Head of caudate nucleus (tissue), 42 donors: Measurements from ENCODE around the gene DCAF6.

Source experiments
- DNase-seq, 42 donors: peaks; one replicate each; pipeline versions ENCODE4 v3.0.0 to v3.0.0-alpha.2; 2020 to 2021; ENCODE audit warnings: mixed read lengths in 7 of 42
- intact Hi-C: fragments of 100-400 bp; cut with DNase I; formaldehyde crosslinking; loops from one replicate; pipeline ENCODE4 v1.15.0; 2022

The DCAF6 gene

DNA sequence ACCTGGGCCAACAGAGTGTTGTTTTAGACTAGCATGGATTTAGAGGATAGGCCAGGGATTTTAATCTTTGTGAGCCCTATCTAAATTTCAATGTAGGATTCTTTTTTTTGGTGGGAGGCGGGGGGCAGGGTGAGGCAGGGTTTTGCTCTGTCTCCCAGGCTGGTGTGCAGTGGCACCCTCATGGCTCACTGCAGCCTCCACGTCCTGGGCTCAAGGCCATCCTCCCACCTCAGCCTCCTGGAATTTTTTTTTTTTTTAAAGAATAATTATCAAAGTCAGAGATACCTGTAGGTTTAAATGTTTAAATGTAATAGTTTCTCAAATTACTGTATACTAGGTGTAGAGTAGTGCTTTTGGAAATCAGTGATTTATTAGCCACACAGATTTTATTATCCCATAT lies 3.8 kb downstream of the DCAF6 start:
- DNase-seq: no peak
- intact Hi-C loops: no loop called here

DNA sequence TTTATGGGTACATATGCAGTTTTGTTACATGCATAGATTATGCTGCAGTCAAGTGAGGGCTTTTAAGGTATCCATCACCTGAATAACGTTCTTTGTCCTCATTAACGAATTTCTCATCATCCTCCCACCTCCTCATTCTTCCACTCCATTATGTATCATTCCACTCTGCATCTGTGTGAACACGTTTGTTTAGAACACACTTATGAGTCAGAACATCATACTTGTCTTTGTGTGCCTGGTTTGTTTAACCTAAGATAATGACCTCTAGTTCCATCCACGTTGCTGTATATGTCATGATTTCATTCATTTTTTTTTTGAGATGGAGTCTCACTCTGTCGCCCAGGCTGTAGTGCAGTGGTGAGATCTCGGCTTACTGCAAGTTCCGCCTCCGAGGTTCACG lies 7.1 kb downstream of the DCAF6 start:
- intact Hi-C loops: no loop called here
- DNase-seq: no peak

DNA sequence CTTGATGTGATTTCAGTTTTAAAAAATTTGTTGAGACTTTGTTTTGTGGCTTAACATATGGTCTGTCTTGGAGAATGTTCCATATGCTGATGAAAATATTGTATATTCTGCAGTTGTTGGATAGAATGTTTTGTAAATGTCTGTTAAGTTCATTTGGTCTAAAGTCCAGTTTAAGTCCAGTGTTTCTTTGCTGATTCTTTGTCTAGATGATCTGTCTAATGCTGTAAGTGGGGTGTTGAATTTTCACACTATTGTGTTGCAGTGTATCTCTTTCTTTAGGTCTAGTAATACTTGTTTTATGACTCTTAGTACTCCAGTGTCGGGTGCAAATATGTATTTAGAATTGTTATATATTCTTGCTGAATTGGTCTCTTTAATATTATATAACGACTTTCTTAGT lies 11.2 kb downstream of the DCAF6 start:
- intact Hi-C loops: no loop called here
- no peak for DNase-seq

DNA sequence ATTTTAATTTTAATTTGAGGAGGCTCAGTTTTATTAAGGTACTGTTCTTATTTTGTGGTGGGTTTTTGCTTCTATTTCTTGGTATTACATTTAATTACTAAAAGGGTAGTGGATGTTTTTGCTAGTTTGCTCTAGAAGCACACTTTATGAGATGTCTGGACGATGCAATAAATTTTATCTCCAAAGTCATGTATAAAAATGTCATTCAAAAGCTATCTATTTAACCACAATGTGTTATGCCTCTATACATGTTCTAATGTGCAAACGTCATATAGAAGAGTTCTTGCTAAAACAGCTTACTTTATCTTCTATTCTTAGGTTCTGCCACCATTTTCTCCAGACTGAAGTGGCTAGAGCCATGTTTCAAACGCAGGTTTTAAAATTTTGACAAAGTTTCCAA lies 13.3 kb downstream of the DCAF6 start:
- intact Hi-C loops: no loop called here
- DNase-seq: no peak

DNA sequence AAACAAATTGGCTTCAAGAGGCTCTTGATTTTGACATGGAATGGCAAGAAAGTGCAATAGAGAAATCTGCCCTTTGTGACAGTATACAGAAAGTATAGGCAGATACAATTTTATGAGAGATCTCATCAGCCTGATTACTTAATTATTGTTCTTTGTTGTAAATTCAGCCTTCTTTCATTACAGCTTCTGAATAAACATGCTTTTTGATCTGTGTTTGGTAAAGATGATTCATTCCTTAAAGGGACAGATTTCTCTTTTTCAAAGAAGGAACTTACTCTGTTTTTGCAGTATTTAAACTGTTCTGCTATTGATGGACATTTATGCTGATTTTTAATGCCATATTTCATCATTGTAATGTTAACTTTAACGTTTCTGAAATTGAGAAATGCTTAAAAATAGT lies 14.1 kb downstream of the DCAF6 start:
- DNase-seq: no peak
- intact Hi-C loops: no loop called here

DNA sequence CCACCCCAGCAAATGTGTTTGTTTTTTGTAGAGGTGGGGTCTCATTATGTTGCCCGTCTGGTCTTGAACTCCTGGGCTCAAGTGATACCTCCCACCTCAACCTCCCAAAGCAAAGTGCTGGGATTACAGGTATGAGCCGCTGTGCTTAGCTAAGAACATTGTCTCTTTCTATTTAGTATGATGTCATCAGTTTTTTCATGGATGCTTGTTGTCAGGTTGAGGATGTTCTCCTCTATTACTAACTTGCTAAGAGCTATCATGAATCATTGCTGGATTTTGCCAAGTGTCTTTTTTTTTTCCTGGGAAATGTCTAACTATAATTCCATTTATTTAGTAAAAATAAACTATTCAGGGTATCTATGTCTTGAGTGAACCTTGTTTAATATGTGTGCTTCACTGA lies 19.4 kb downstream of the DCAF6 start:
- intact Hi-C loops: no loop called here
- no peak for DNase-seq

DNA sequence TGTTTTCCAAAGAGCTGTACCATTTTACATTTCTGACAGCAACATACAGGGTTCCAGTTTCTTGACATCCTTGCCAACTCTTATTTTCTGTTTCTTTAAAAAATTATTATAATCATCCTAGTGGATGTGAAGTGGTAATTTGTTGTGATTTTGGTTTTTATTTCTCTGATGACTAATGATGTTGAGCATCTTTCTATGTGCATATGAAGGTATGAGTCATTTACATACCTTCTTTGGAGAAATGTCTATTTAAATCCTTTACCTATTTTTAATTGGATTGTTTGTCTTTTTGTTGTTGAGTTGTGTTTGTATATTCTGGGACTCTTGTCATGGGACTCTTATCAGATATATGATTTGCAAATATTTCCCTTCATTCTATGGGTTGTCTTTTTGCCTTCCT lies 21.2 kb downstream of the DCAF6 start:
- no peak for DNase-seq
- intact Hi-C loops: no loop called here

DNA sequence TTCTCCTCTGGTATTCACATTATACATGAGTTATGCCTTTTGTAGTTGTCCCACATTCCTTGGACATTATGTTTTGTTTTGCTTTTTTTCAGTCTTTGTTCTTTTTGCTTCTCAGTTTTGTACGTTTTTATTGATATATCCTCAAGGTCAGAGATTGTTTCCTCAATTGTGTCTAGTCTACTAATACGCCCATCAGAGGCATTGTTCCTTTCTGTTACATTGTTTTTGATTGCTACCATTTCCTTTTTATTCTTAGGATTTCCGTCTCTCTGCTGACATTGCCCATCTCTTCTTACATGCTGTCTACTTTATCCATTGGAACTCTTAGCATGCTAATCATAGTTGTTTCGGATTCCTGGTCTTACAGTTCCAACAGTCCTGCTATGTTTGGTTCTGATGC lies 28.2 kb downstream of the DCAF6 start:
- DNase-seq: no peak
- intact Hi-C loops: no loop called here

DNA sequence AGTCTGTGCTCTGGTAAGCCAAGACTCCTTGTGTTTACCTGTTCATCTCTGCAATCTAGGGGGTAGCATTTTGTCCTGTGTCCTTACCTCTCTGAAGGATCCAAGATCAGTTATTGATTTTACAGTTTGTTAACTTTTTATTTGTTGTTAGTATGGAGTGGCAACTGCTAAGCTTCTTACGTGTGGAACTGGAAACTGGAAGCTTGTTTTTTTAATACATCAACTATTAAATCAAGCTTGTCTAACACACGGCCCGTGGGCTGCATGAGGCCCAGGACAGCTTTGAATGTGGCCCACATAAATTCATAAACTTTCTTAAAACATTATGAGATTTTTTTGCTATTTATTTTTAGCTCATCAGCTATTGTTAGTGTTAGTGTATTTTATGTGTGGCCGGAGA lies 29.6 kb downstream of the DCAF6 start:
- intact Hi-C loops: no loop called here
- no peak for DNase-seq

DNA sequence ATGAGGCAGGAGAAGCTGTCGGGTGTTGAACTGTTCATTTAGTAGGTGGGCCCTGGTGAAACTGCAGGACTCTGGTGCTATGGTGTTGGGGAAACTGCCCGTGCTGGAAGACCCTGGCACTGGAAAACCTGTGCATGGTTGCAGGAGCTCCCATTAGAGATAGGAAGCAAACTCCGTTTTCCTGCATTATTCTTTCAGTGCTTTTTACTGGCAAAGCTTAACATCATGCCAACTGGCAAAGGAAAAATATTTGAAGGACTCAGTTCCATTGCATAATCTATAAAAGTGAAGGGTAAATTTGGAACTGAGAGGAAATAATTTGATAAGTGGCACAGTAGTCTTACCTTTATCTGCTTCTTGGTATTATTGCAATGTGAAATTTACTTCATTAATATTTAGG lies 32.1 kb downstream of the DCAF6 start:
- DNase-seq: no peak
- intact Hi-C loops: no loop called here

DNA sequence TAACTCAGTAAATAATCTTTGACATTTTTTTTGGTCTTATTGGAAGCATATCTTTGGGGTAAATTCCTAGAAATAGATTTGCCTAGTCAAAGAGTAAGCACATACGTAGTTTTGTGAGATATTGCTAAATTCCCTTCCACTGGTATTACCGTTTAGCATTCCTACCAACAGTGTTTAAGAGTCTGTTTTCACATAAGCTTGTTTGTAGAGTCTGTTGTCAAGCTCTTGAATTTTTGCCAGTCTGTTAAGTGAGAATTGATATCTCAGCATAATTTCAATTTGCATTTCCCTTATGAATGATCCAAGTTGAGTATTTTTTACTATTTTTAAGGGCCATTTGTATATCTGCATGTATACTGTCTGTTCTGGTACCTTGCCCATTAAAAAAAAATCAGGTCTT lies 37.3 kb downstream of the DCAF6 start:
- DNase-seq: no peak
- intact Hi-C loops: no loop called here

DNA sequence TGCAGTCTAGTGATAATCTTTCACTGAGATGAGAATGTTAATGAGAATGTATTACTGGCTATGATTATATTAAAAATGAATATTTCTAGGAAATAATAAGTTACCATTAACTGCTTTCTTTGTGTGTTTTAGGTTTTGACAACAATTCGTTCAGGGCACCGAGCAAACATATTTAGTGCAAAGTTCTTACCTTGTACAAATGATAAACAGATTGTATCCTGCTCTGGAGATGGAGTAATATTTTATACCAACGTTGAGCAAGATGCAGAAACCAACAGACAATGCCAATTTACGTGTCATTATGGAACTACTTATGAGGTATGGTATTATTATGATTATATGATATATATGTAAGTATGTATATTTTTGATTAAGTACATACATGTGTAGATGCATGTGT lies 38.2 kb downstream of the DCAF6 start:
- no peak for DNase-seq
- intact Hi-C loops: no loop called here

DNA sequence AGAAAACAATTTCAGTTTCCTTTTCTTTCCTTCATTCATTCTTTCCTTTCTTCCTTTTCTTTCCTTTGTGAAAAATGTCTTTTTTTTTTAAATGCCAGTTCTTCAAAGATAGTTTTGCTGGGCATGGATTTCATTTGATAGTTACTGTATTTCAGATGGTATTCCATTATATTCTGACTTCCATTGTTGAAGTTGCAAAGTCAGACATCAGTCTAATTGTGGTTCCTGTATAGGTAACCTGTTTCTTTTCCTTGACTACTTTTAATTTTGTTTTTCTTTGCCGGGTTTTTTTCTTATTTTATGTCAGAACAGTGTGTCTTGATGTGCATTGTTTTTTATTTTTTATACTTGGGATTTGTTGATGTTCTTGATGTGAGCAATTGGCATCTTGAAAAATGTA lies 40.8 kb downstream of the DCAF6 start:
- intact Hi-C loops: no loop called here
- DNase-seq: no peak

DNA sequence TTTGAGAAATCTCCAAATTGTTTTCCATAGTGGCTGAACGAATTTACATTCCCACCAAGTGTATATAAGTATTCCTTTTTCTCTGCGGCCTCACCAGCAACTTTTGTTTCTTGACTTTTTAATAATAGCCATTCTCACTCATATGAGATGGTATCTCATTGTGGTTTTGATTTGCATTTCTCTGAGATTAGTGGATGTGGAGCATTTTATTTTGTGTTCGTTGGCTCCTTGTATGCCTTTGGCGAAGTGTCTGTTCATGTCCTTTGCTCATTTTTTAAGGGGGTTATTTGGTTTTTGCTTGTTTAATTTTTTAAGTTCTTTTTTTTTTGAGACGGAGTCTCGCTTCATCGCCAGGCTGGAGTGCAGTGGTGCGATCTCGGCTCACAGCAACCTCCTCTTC lies 45.5 kb downstream of the DCAF6 start:
- intact Hi-C loops: no loop called here
- DNase-seq: no peak

DNA sequence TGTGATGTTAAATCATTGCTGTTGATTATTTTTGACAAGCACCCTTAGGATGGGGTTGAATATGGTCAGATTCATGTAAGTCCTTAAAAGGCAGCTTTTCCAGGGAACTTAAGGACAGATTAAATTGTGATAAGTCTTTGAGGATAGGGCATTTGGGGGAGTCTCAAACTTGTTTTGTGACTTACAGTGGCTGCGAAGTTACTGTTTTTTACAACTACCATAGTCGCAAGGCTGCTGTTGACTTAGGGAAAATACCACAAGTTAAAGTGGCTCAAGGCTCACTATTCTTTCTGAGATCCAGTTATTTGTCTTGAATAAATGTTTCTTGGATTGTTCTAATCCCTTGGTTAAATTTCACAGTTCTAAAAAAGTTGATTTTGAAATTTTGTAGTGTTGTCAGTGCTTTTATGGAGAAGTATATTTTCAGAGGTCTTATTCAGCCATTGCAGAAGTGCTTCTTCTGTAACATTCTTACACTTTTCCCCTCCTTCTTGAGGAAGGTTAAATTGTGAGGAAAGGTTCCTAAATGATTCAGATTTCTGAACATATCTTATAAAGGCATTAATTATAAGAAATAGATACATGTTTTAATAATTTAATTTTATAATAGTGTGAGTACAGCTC lies 47.4 kb downstream of the DCAF6 start:
- intact Hi-C loops: no loop called here

DNA sequence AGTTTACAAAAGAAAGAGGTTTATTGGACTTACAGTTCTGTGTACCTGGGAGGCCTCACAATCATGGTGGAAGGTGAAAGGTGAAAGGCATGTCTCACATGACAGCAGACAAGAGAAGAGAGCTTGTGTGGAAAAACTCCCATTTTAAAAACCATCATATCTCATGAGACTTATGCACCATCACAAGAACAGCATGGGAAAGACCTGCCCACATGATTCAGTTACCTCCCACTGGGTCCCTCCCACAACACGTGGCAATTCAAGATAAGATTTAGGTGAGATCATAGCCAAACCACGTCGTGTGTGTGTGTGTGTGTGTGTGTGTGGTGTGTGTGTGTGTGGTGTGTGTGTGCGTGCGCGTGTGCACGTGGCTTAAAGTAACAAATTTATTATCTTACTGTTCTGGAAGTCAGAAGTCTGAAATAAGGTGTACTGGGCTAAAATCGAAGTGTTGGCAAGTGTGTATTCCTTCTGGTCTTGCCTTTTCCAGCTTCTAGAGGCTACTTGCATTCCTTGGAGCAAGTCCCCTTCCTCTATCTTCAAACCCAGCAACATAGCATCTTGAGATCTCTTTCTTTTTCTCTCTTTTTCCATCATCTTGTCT lies 48.5 kb downstream of the DCAF6 start:
- DNase-seq: no peak

More for the DNA sequence above, 47.4 kb downstream of the DCAF6 start:
- DNase-seq: no peak

DNA sequence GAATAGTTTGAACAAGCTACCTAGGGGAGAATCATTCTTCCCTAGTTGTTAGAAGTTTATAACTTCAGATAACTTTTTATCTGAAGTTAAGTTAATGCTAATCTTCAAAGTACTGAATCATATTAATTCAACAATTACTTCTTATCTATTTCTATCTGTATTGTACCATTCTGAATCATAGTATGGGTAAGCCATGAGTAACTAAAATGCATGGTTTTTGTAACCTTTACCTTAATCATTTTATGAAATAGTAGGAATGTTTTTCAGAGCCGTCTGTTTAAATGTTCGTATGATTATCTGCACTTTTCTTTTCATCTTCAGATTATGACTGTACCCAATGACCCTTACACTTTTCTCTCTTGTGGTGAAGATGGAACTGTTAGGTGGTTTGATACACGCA lies 50.7 kb downstream of the DCAF6 start:
- intact Hi-C loops: no loop called here
- no peak for DNase-seq

More for the DNA sequence above, 48.5 kb downstream of the DCAF6 start:
- intact Hi-C loops: no loop called here

DNA sequence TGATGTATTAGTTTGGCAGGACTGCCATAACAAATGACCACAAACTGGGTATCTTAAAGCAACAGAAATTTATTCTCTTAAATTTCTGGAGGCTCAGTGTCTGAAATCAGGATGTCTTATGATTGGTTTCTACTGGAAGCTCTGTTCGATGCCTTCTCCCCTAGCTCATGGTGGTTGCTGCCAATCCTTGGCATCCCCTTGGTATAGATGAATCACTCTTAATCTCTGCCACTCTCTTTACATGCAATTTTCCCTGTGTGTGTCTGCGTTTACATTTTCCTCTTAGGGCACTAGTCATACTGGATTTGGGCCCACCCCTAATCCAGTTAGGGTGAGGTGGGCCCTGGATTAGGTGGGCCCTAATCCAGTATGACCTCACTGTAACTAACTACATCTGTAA lies 55.1 kb downstream of the DCAF6 start:
- DNase-seq: no peak
- intact Hi-C loops: no loop called here

DNA sequence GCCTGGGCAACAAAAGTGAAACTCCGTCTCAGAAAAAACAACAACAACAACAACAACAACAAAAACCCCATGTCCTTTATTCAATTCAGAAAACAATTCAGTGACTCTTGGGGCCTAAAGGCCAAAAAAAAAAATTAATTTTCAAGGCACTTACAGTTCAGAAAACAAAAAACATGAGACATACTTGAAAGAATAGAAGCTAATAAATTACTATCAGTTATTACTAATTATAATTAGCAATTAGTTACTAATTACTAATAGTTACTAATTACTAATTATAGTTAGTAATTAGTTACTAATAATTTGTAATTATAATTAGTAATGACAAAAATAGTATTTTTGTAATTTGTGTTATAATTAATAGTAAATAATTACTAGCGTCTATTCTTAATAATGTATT lies 57.2 kb downstream of the DCAF6 start:
- intact Hi-C loops: no loop called here
- DNase-seq: no peak

DNA sequence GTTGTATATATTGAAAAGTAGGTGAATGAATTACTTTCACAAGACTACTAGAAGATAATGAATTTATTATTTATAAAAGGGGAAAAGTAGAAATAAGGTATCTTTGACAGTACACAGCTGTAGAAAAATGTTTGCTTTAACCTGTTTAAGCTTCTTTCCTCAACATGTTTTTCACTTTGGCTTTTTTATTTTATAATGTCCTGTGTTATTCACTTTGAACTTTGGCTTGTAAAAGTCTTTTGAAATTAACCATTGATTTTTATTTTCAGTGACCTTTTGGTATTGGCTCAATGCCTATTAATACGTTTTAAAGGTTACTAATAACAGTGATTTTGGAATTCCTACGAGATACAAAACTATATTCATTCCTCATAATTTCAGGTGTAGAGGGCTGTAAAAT lies 58.1 kb downstream of the DCAF6 start:
- intact Hi-C loops: no loop called here

DNA sequence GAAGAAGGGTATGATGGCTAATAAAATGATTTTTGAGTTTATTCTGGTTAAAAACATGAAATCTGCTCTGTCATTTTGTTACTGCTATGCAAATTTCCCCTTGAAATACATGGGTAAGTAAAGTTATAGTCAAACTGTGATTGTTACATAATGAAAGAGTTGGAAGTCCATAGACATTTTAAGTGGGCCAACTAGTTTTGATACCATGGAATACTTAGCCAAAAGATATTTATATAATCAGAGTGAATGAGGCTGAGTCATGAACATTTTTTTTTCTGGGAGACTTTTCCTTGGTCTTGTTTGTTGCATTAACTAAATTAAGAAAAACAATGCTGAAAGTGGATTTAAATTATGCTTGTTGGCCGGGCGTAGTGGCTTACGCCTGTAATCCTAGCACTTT lies 58.6 kb downstream of the DCAF6 start:
- intact Hi-C loops: no loop called here

More for the DNA sequence above, 58.1 kb downstream of the DCAF6 start:
- no peak for DNase-seq

DNA sequence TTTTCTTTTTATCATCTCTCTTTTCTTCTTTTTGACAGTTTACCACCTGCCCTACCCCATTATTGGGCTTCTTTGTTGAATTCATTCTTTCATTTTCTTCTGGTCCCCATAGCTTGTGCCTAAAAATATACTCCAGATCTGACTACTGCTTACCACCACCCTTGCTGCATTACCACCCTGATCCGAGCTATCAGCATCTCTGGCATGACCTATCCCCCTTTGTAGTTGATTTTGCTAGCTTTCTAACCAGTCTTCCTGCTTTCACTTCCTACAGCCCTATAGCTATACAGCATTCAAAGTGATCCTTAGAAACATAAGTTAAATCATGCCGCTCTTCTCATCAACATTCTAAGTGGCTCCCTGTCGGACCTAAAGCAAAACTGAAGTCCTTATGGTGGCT lies 59.8 kb downstream of the DCAF6 start:
- DNase-seq: no peak
- intact Hi-C loops: no loop called here

More for the DNA sequence above, 58.6 kb downstream of the DCAF6 start:
- no peak for DNase-seq
